HUES48 (cell line): Measurements from ENCODE around the gene PDLIM7.

Experiments
- H3K27ac ChIP-seq: one replicate; pipeline ENCODE4 v1.7.0; 2013; ENCODE audit warnings: low read depth, low read length, inconsistent platforms
- H3K27me3 ChIP-seq: 2 replicates; pipeline ENCODE4 v1.6.1; 2013; ENCODE audit warnings: mild to moderate bottlenecking, low read length; ENCODE audit not compliant: control insufficient read depth, insufficient read depth
- H3K36me3 ChIP-seq: 2 replicates; pipeline ENCODE4 v1.6.1; 2013; ENCODE audit warnings: low read length; ENCODE audit not compliant: control insufficient read depth, insufficient read depth
- H3K4me1 ChIP-seq: 2 replicates; pipeline ENCODE4 v1.6.1; 2013; ENCODE audit warnings: mild to moderate bottlenecking, low read length; ENCODE audit not compliant: control insufficient read depth, insufficient read depth
- H3K4me3 ChIP-seq: 2 replicates; pipeline ENCODE4 v1.5.1; 2013; ENCODE audit warnings: mild to moderate bottlenecking, low read depth, low read length
- H3K9ac ChIP-seq: 2 replicates; pipeline ENCODE4 v1.6.1; 2013; ENCODE audit warnings: mild to moderate bottlenecking, low read depth, low read length, moderate library complexity
- H3K9me3 ChIP-seq: 2 replicates; pipeline ENCODE4 v1.6.1; 2013; ENCODE audit warnings: low read length; ENCODE audit not compliant: control insufficient read depth, insufficient read depth

The PDLIM7 gene

GRCh38 chr5:177477701-177478477 lies 19.5 kb downstream of the PDLIM7 start:
- no peak overlapping the region for H3K4me3 ChIP-seq
- H3K9me3 ChIP-seq: no peaks in the 10 kb centered on the region
- H3K36me3 ChIP-seq: peaks cover 11% of the 10 kb centered on the region; the same call in 1 of the 2 replicates
- peak overlapping the region; percentile 28 for H3K27ac ChIP-seq
- no peak overlapping the region for H3K9ac ChIP-seq
- H3K4me1 ChIP-seq: peaks cover 20% of the 10 kb centered on the region
- H3K27me3 ChIP-seq: no peaks in the 10 kb centered on the region

GRCh38 chr5:177476531-177477233 lies 20.7 kb downstream of the PDLIM7 start:
- Histone ChIP-seq H3K9ac (no peak overlapping the region), H3K27me3 (no peaks in the 10 kb centered on the region), H3K36me3 (peaks cover 8% of the 10 kb centered on the region), H3K27ac (no peak overlapping the region), H3K4me1 (peaks cover 25% of the 10 kb centered on the region), H3K4me3 (no peak overlapping the region), H3K9me3 (no peaks in the 10 kb centered on the region)

- Histone ChIP-seq H3K4me3 (no peak overlapping the region), H3K36me3 (peaks cover 15% of the 10 kb centered on the region), H3K27ac (no peak overlapping the region), H3K9me3 (no peaks in the 10 kb centered on the region), H3K27me3 (no peaks in the 10 kb centered on the region), H3K9ac (no peak overlapping the region), H3K4me1 (peaks cover 34% of the 10 kb centered on the region)
Measured at GRCh38 chr5:177475563-177476427, 21.6 kb downstream of the PDLIM7 start.

GRCh38 chr5:177474846-177475562 lies 22.4 kb downstream of the PDLIM7 start:
- H3K4me1 ChIP-seq: peaks cover 42% of the 10 kb centered on the region
- no peak overlapping the region for H3K27ac ChIP-seq
- peaks cover 23% of the 10 kb centered on the region for H3K36me3 ChIP-seq

GRCh38 chr5:177474002-177474476 lies 23.4 kb downstream of the PDLIM7 start:
- peak overlapping the region; percentile 25; the same call in 1 of the 2 replicates for H3K9ac ChIP-seq
- H3K4me3 ChIP-seq: peak overlapping the region; percentile 45
- H3K27ac ChIP-seq: no peak overlapping the region
- H3K27me3 ChIP-seq: no peaks in the 10 kb centered on the region
- H3K36me3 ChIP-seq: peaks cover 26% of the 10 kb centered on the region
- H3K9me3 ChIP-seq: no peaks in the 10 kb centered on the region
- peaks cover 48% of the 10 kb centered on the region for H3K4me1 ChIP-seq

More at GRCh38 chr5:177474846-177475562, 22.4 kb downstream of the PDLIM7 start:
- Histone ChIP-seq H3K4me3 (no peak overlapping the region), H3K9ac (no peak overlapping the region), H3K9me3 (no peaks in the 10 kb centered on the region), H3K27me3 (no peaks in the 10 kb centered on the region)

GRCh38 chr5:177473443-177474001 lies 23.9 kb downstream of the PDLIM7 start, which contains the start of gene DBN1:
DBN1 (minus strand) TSS chr5:177473634; CDS start chr5:177473521, 113 bp downstream.
- Histone ChIP-seq H3K4me1 (peaks cover 48% of the 10 kb centered on the region), H3K4me3 (peak within 1 kb of the TSS; percentile 96), H3K9me3 (no peaks in the 10 kb centered on the region), H3K9ac (peak within 1 kb of the TSS; percentile 96), H3K27ac (peak within 1 kb of the TSS; percentile 94), H3K27me3 (no peaks in the 10 kb centered on the region), H3K36me3 (peaks cover 31% of the 10 kb centered on the region)

GRCh38 chr5:177472460-177473442 lies 24.7 kb downstream of the PDLIM7 start:
- peaks cover 48% of the 10 kb centered on the region for H3K4me1 ChIP-seq
- peaks cover 38% of the 10 kb centered on the region for H3K36me3 ChIP-seq
- no peaks in the 10 kb centered on the region for H3K27me3 ChIP-seq
- no peaks in the 10 kb centered on the region for H3K9me3 ChIP-seq
- H3K4me3 ChIP-seq: peak overlapping the region; percentile 96
- H3K27ac ChIP-seq: peak overlapping the region; percentile 94
- peak overlapping the region; percentile 96 for H3K9ac ChIP-seq

GRCh38 chr5:177471610-177472356 lies 25.6 kb downstream of the PDLIM7 start:
- Histone ChIP-seq H3K27me3 (no peaks in the 10 kb centered on the region), H3K4me1 (peaks cover 47% of the 10 kb centered on the region), H3K4me3 (peak overlapping the region; percentile 96), H3K9me3 (no peaks in the 10 kb centered on the region), H3K36me3 (peaks cover 48% of the 10 kb centered on the region), H3K27ac (peak overlapping the region; percentile 94), H3K9ac (peak overlapping the region; percentile 96)
